GM11168 (cell line): ENCODE data around the gene GPNMB.

Experiments used
- in situ Hi-C: fragments of 300-500 bp; cut with MboI; formaldehyde crosslinking; loops from one replicate; pipeline ENCODE4 v1.12.0; 2022; ENCODE audit warnings: low sequenced_read_pairs; ENCODE audit not compliant: unreplicated experiment

Gene GPNMB

GRCh38 chr7:23267357-23267756 lies 20.8 kb downstream of the GPNMB start:
- in situ Hi-C loops: no loop called here

DNA sequence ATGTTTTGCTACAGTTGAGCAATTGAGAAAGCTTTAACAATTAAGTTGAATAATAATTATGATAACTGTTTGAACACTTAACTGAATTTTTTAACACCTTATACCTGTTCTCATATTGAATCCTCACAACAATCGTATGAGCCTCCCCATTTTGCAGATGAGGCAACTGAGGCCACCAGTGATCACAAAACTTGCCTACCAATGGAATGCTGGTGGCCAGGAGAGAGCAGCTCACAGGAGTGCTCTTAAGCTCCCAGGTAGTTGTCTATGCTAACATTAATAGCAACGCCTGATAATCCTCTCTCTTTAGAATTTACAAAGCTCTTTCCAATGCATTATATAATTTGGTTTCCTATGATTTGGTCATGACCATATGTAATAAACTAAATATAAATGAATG lies 21.6 kb downstream of the GPNMB start:
- in situ Hi-C loops: no loop called here

- in situ Hi-C loops: no loop called here
Observed at GRCh38 chr7:23268746-23269145, 22.2 kb downstream of the GPNMB start.

DNA sequence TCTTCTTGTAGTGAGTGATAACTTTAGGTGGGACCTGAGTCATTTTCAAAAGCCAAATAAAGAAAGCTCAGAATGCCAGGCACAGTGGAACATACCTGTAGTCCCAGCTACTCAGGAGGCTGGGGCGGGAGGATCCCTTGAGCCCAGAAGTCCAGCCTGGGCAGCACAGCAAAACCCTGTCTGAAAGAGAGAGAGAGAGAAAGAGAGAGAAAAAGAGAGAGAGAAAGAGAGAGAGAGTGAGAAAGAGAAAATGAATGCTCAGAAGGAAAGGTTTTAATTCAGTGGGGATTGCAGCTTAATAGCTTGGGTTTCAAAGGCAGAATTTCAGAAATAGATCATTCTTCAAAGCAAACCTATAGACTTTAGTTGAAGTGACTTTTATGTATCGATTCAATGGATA lies 25.7 kb downstream of the GPNMB start:
- in situ Hi-C loops: no loop called here

DNA sequence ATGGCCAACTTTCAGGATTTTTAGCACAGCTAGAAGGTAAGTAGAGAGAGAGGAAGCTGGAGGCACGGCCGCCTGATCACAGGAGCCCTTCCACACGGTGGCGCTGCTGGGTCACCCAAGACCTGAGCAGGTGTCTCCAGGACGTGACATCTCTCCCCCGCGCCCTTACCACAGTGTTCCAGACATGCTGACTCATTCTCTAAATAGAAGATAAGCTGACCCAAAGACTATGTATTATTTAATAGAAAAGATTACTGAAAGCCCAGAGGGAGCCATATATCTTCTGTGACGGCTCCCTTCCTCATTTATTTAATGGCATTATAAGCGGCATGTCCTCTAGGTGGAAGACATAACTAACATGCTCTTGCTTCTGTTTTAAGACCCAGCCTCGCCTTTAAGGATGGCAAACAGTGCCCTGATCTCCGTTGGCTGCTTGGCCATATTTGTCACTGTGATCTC lies 26.6 kb downstream of the GPNMB start:
- in situ Hi-C loops: no loop called here

GRCh38 chr7:23275912-23276311 lies 29.3 kb downstream of the GPNMB start:
- in situ Hi-C loops: loop anchor here (25.0 kb wide), 1 partner anchor 411 kb away; the partner anchor contains the start of gene FAM221A

- in situ Hi-C loops: loop anchor here (25.0 kb wide), 1 partner anchor 411 kb away; the partner anchor contains the start of gene FAM221A
Observed at GRCh38 chr7:23276376-23276775, 29.8 kb downstream of the GPNMB start.

- in situ Hi-C loops: loop anchor here (25.0 kb wide), 1 partner anchor 410 kb away; the partner anchor contains the start of gene FAM221A
Observed at GRCh38 chr7:23276947-23277346, 30.4 kb downstream of the GPNMB start.

DNA sequence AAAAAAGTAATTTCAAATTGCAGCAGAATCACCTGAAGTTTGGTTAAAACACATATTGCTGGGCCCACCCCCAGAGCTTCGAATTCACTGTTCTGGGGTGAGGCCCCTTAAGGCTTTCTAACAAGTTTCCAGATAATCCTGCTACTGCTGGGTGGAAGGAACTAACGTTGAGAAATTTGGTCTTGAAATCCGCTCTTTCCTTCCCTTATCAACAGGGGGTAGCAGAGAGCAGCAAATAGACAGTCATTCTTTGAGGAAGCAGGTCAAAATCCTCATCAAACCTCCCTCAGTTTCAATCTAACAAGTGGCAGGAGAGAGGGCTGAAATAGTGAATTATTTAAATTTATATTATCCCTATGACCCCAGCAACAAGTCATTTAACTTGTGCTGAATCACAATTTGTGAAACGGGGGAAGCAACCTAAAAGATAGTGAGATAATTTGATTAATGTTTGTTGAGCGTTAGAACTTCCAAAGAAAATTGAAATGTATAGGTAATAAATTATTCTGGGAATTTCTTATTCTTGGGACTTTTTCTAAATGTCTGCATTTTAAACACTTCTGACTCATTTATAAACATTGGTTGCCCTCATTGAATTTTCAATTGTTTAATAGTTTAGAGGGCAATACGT lies 30.9 kb downstream of the GPNMB start:
- in situ Hi-C loops: loop anchor here (25.0 kb wide), 1 partner anchor 410 kb away; the partner anchor contains the start of gene FAM221A

- in situ Hi-C loops: loop anchor here (25.0 kb wide), 1 partner anchor 407 kb away; the partner anchor contains the start of gene FAM221A
Observed at GRCh38 chr7:23279819-23280525, 33.4 kb downstream of the GPNMB start.

DNA sequence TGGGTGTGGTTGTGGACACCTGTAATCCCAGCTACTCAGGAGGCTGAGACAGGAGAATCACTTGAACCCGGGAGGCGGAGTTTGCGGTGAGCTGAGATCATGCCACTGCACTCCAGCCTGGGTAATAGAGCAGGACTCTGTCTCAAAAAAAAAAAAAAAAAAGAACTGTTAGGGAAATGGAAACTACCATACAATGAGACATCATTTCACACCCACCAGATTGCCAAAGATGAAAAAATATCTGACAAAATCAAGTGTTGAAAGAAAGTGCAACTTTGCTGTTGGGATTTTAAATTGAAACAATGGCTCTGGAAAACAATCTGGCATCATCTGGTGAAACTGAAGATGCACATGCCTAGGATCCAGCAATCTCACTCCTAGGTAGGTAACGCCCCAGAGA lies 36.5 kb downstream of the GPNMB start:
- in situ Hi-C loops: loop anchor here (25.0 kb wide), 1 partner anchor 404 kb away; the partner anchor contains the start of gene FAM221A

- in situ Hi-C loops: loop anchor here (25.0 kb wide), 1 partner anchor 402 kb away; the partner anchor contains the start of gene FAM221A
Observed at GRCh38 chr7:23284871-23285270, 38.3 kb downstream of the GPNMB start.

GRCh38 chr7:23285657-23286646 lies 39.4 kb downstream of the GPNMB start:
- in situ Hi-C loops: loop anchor here (25.0 kb wide), 1 partner anchor 401 kb away; the partner anchor contains the start of gene FAM221A

DNA sequence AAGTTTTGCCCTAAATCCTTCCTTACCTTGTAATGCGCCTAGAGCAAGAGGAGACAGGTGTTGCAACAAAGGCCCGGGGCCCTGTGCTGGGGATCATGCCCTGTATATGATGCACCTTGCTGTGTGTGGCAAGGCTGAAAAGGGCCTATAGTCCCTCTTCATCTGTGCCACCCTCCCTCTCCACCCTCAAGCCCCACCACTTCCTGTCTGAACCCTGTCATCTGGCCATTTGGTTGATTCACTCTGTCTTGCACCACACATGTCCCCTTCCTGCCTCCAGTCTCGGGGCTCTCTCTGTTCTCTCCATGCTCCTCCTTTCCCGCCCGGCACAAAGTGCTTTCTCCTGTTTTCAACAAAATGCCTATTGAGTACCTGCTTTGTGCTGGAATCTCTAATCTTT lies 41.0 kb downstream of the GPNMB start:
- in situ Hi-C loops: loop anchor here (25.0 kb wide), 1 partner anchor 400 kb away; the partner anchor contains the start of gene FAM221A

GRCh38 chr7:23290993-23291392 lies 44.4 kb downstream of the GPNMB start:
- in situ Hi-C loops: loop anchor here (25.0 kb wide), 1 partner anchor 396 kb away; the partner anchor contains the start of gene FAM221A

DNA sequence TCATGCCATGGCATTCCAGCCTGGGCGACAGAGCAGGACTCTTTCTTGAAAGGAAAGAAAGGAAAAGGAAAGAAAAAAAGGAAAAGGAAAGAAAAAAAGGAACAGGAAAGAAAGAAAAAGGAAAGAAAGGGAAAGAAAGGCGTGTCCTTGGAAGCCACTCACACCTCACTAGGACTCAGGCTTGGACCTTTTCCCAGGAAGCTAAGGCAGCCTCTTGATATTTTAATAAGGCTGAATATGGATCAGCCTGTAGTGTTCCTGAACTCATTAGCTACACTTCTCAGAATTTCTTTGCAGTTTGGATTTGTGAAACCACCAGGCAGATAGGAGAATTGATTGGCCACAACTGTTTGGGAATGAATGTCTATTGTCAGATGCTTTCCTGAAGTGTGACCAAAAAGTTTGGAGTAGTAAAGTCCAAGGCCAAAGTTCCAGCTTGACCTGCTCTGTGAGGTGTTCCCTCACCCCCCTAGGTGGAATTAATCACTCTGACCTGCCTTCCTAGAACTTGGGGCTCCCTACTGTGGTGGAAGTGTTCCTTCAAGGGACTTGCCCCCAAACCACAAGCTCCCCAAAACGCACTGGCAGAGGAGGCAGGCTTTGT lies 45.5 kb downstream of the GPNMB start:
- in situ Hi-C loops: loop anchor here (25.0 kb wide), 1 partner anchor 395 kb away; the partner anchor contains the start of gene FAM221A

- in situ Hi-C loops: loop anchor here (25.0 kb wide), 1 partner anchor 395 kb away; the partner anchor contains the start of gene FAM221A
Observed at GRCh38 chr7:23292623-23293022, 46.0 kb downstream of the GPNMB start.

DNA sequence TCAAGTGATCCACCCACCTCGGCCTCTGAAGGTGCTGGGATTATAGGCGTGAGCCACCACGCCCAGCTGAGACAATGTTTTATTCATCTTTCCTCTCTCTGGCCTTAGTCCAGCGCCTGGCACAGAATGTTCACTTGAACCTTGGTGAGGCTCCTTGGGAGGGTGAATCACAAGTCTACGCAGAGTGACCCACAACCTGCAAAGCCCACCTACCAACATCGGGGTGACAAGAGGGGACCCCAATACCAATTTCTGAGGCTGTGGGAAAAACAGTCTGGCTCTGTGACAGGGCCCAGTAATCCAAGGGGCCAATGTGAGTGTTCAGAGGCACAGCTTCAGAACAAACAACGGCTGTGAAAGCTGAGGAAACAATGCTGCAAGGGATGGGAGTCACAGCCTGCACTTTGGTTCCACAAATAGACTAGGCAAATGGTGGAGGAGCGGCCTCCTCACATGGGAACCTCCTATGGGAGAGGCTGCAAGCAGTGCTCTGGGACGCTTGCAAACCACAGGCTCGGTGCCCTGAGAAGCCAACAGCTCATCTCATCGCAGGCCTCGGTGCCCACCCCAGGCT lies 47.0 kb downstream of the GPNMB start:
- in situ Hi-C loops: loop anchor here (25.0 kb wide), 1 partner anchor 394 kb away; the partner anchor contains the start of gene FAM221A
